Esophagus muscularis mucosa (tissue), 4 donors: Measurements from ENCODE around the gene SETBP1.

Experiments used
- EP300 ChIP-seq: sonication (generic); formaldehyde crosslinking; IDR thresholded peaks from one replicate; pipeline ENCODE4 v1.6.1; 2017; ENCODE audit warnings: antibody characterized with exemption
- POLR2A ChIP-seq: fragments of 450-650 bp; IDR thresholded peaks from one replicate; pipeline ENCODE4 v1.6.1; 2017; ENCODE audit warnings: antibody characterized with exemption, moderate library complexity, mild to moderate bottlenecking, low read depth
- TF ChIP-seq, protein P1 (sequence below), 3 experiments: fragments of 200-600 bp in 2 of 3; fragments of 450-650 bp in 1 of 3; sonication (generic) in 2 of 3; IDR thresholded peaks; one replicate each; pipeline ENCODE4 v1.5.1; 2017 to 2019; ENCODE audit warnings: antibody characterized with exemption in 3 of 3, mild to moderate bottlenecking in 2 of 3, moderate library complexity in 1 of 3

DNA sequence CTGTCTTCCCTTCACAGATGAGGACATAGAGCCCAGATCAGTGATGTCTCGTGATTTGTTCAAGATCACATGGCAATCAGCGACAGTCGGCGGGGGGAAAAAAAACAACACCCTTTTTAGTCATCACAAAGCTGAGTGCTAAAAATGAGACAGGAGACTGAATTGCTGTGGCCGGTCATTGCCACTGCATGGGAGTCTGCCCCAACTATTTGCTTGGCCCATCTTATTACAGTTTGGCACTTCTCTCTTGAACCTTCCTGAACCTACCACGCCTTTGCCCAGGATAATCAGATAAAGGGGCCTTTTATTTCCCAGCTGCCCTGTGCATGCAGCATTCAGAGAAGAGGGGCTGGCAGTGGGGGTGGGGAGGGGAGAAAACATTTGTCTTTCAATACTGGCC is 42.7 kb downstream of the SETBP1 start:
- TF ChIP-seq POLR2A (no peak), EP300 (no peak)
- TF ChIP-seq, protein P1, sequence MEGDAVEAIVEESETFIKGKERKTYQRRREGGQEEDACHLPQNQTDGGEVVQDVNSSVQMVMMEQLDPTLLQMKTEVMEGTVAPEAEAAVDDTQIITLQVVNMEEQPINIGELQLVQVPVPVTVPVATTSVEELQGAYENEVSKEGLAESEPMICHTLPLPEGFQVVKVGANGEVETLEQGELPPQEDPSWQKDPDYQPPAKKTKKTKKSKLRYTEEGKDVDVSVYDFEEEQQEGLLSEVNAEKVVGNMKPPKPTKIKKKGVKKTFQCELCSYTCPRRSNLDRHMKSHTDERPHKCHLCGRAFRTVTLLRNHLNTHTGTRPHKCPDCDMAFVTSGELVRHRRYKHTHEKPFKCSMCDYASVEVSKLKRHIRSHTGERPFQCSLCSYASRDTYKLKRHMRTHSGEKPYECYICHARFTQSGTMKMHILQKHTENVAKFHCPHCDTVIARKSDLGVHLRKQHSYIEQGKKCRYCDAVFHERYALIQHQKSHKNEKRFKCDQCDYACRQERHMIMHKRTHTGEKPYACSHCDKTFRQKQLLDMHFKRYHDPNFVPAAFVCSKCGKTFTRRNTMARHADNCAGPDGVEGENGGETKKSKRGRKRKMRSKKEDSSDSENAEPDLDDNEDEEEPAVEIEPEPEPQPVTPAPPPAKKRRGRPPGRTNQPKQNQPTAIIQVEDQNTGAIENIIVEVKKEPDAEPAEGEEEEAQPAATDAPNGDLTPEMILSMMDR (IDR thresholded peaks at IDR 0.05): no peak
